Epithelial cell of prostate (primary cell): ENCODE data around the gene MTR.

Experiments
- DNase-seq: peaks from one replicate; pipeline ENCODE4 v3.0.0-alpha.2; 2011; ENCODE audit warnings: low read depth, low spot score
- H3K27ac ChIP-seq: fragments of 450-650 bp; 2 replicates; pipeline ENCODE4 v1.5.1; 2017; ENCODE audit warnings: mild to moderate bottlenecking

MTR gene

DNA sequence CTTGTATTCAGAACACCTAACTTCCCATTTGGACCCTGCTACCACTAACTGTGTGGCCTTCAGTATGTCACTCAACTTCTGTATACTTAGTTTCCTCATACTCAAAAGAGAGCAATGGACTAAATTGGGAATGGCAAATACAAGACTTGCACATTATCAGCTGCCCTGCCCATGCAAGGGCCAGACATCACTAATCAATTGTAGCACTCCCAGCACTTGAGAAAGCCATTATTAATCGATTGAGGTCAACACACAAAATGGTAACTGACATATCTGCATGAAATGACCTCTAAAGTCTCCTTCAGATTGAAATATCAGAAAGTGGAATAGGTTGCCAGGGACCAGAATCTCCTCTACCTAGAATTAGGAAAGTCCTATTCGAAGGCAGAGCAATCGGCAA lies 149.9 kb downstream of the MTR start:
- DNase-seq = no peak
- H3K27ac ChIP-seq = no peak overlapping the region

DNA sequence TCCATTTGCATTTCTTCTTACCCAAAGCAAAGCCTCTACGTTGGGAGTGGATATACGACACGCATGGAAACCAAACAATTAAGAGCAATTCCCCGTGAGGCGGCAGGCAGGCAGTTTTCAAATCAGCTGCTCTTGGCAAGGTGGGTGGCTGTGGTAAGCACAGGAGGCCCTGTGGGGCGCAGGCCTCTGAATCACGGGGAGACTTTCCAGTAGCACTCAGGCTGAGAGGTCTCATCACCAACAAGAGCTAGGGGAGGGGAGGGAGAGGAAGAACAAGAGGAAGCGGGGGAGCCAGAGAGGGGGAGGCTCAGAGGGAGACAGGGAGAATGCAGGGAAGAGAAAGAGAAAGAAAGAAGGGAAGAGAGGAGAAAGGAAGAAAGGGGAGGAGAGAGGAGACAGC lies 152.7 kb downstream of the MTR start:
- no peak overlapping the region for H3K27ac ChIP-seq
- DNase-seq = no peak

DNA sequence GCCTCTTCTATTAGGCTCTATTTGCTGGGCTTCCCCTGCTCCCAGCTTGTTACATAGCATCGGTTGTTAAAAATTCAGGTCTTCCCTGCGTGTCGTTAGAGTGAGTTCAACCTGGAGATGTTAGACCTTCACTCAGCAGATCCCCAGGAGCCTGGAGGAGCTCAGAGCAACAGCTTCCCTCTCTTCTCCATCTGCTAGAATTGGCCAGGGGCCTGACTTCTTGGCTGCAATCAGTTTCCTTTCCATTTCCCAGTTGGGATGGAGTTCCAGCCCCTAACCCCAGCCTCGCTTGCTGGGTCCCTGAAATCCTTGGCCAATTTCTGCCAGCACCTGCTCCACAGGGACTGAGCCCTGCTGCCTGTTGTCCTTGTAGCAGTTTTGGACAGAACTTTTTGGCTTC lies 153.3 kb downstream of the MTR start:
- no peak for DNase-seq
- H3K27ac ChIP-seq = no peak overlapping the region

DNA sequence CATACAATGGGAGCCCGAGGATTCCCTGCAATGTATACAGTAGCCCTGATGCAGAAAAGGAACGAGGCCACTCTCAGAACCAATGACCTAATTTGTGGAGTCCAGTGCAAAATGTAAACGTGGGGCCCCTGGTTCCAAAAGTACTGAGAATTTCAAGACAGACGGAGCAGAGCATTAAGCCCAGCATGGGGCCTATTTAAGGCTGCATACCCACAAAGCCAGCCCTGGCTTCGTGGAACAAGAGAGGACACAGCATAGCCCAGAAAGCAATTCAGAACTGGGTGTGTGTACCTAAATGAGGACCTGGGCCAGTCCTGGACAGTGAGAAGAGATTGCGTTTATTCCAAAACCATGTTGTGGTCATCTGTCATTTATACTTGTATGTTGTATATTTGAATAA lies 153.9 kb downstream of the MTR start:
- no peak overlapping the region for H3K27ac ChIP-seq
- DNase-seq = no peak

DNA sequence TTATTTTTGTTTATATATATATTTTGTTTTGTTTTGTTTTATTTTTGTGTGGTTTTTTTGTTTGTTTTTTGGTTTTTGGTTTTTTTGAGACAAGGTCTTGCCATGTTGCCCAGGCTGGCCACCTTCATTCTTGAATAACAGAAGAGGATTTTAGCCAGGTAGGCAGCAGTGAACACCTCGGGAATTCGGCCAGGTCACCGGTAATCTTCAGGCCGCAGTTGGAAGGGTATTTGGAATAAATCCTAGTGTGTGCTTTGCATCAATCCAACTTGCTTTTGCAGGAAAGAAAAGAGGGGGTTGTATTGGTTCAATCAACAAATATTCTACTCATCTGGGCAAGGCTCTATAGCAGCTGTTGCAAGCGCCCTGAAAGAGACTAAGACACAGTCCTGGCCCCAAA lies 155.3 kb downstream of the MTR start:
- DNase-seq = no peak
- no peak overlapping the region for H3K27ac ChIP-seq

DNA sequence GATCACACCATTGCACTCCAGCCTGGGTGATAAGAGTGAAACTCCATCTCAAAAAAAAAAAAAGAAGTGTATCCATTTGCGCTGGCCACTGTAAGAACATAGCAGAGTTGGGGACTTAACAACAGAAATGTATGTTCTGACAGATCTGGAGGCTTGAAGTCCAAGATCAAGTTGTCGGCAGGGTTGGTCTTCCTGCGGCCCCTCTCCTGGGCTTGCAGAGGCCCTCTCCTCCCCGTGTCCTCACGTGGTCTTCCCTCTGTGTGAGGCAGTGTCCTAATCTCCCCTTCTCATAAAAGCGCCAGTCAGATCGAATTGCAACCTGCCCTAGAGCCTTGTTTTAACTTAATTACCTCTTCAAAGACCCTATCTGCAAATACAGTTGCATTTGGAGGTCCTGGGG lies 156.6 kb downstream of the MTR start:
- no peak overlapping the region for H3K27ac ChIP-seq
- DNase-seq = no peak

DNA sequence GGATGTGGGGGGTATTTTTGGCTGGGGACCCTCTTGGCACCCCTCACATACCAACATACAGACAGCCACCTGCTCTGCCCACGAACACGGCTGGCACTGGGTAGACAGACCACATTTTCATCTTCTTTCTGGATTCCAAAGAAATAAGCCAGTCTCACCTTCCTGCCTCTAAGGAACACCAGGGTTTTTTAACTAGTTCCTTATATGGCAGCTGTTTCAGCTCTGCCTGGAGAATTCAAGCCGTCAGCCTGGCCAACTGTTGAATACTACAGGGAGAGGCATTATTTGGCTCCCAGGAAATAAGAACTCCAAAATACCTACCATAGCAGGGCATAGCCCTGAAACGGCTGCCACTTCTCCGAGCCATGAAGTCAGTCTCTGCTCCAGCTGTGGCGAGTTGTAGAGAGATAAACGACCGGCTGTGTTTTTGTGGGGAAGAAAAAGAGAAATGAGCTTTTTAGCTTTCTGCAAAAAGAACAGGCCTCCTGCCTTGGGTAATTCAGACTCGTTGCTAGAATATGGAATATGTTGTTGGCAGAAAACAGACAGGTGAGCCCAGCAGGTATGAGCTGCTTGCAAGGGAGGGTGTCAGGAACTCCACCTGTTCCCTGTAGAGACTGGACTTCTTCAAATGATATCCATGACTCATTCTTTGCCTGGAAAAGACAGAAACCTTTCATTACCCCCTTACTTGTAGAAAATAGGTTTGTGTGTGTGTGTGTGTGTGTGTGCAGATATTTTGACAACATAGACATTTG lies 157.3 kb downstream of the MTR start:
- no peak for DNase-seq
- no peak overlapping the region for H3K27ac ChIP-seq

DNA sequence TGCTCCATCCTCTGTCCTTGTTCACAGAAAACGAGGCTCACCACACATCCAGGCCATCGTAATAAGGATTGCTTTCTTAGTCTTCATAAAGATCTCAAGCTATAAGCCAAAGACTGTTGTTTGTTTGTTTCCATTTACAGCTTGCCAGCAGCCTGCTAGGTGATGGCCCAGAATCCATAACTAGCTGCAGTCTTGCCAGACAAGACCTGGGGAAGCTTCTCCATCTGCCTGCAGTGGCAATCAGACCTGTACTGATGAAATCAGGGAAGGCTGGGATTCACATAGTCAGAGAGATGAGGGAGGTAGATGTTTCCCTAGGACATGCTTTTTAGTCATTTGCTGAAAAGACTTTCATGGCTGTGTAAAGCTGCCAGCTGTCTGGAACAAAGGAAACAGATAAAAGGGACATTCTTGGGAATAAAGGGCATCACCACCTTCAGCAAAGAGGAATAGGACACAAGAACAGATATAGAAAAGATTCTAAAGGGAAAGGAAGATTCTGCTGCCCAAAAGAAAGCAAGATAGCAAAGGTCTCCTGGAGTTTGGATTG lies 158.1 kb downstream of the MTR start:
- no peak overlapping the region for H3K27ac ChIP-seq

More for the DNA sequence above, 158.1 kb downstream of the MTR start:
- DNase-seq = no peak
